Measurements from ENCODE around the gene SGMS1. TPM values are rescaled to one million over a fixed set of nuclear protein-coding genes. Genes with fewer than 3 reads are reported as not detected.

The SGMS1 gene
- total RNA-seq, 4 donors from 2014 or later: 64.3 to 132 (median 87.0) TPM

DNA sequence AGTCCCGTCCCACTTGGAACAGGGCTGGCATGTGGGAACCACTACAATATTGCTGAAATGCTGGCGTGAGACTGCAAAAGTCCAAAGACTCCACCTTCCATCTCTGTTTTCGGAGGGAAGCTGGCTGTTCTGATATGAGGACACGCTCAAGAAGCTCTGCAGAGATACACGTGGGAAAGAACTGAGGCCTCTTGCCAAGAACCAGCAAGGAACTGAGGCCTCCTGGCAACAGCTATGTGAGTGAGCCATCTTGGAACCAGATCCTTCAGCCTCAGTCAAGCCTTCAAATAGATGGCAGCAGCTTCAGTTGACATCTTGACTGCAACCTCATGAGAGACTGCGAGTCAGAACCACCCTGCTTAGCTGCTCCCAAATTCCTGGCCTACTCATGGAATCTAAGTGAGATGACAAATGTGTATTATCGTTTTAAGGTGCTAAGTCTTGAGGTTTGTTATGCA lies 30.8 kb downstream of the SGMS1 start:
- Histone ChIP-seq H3K36me3 (peaks cover 9 to 15% (median 12%) of the 10 kb centered on the region in 4 donors), H3K9me3 (no peaks in the 10 kb centered on the region), H3K4me3 (no peak overlapping the region), H3K4me1 (peaks cover 8 to 31% (median 19%) of the 10 kb centered on the region in 4 donors), H3K27ac (replicated peaks in 1 of 4) (no peak overlapping the region), H3K27me3 (no peaks in the 10 kb centered on the region)
- no peak for TF ChIP-seq EP300 (IDR thresholded peaks at IDR 0.05)
- TF ChIP-seq POLR2A (IDR thresholded peaks at IDR 0.05; ENCODE audit: low read depth): no peak
- no peak for TF ChIP-seq CTCF (IDR thresholded peaks at IDR 0.05)
- TF ChIP-seq POLR2AphosphoS5 (IDR thresholded peaks at IDR 0.05): no peak
- DNase-seq (ENCODE audit: extremely low spot score): no peak
- intact Hi-C loops (cut with DNase I): no loop called here
- WGBS: 91% methylated on average over 7 of the region's 7 CpGs

DNA sequence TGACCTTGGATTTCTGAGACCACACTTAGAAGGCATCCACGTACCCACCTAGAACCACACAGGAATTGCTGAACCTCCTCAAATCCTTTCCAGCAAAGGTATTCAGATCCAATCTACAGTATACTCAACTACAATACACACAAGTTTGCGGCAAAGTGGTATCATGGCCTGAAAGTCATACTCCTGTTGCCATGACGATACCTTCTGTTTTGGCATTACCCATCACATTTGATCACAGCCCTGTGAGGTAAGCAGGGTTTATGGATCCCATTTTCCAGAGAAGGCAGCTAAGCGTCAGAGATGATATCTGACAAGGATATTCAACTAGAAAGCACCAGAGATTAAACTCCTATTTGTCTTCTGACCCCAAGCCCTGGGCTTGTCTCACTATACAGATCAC lies 32.8 kb downstream of the SGMS1 start:
- intact Hi-C loops (cut with DNase I): no loop called here
- H3K36me3 ChIP-seq: peaks cover 9 to 18% (median 13%) of the 10 kb centered on the region in 4 donors
- H3K27ac ChIP-seq (replicated peaks in 1 of 4): no peak overlapping the region
- H3K4me1 ChIP-seq: peaks cover 7 to 20% (median 10%) of the 10 kb centered on the region in 4 donors
- TF ChIP-seq POLR2A (IDR thresholded peaks at IDR 0.05; ENCODE audit: low read depth) (no peak), EP300 (IDR thresholded peaks at IDR 0.05) (no peak), CTCF (IDR thresholded peaks at IDR 0.05) (no peak), POLR2AphosphoS5 (IDR thresholded peaks at IDR 0.05) (no peak)
- H3K27me3 ChIP-seq: no peaks in the 10 kb centered on the region
- DNase-seq (ENCODE audit: extremely low spot score): no peak
- no peaks in the 10 kb centered on the region for H3K9me3 ChIP-seq
- WGBS: 98% methylated on average over 4 of the region's 4 CpGs
- H3K4me3 ChIP-seq: no peak overlapping the region

DNA sequence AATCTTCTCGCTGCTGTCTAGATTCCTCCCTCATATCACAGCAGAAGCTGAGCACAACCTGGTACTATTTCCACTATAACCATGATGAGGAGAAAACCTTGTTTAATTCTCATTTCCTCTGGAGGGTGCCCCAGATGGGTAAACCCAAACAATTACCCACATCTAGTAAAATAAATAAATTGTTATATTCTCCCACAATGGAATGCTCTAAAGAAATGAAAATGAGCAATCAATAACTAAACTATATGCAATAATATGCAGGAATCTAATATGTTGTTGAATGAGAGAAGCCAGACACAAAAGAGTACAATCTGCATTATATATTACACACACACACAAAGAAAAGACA lies 37.0 kb downstream of the SGMS1 start:
- intact Hi-C loops (cut with DNase I): no loop called here
- 60% methylated on average over 1 of the region's 1 CpG for WGBS

DNA sequence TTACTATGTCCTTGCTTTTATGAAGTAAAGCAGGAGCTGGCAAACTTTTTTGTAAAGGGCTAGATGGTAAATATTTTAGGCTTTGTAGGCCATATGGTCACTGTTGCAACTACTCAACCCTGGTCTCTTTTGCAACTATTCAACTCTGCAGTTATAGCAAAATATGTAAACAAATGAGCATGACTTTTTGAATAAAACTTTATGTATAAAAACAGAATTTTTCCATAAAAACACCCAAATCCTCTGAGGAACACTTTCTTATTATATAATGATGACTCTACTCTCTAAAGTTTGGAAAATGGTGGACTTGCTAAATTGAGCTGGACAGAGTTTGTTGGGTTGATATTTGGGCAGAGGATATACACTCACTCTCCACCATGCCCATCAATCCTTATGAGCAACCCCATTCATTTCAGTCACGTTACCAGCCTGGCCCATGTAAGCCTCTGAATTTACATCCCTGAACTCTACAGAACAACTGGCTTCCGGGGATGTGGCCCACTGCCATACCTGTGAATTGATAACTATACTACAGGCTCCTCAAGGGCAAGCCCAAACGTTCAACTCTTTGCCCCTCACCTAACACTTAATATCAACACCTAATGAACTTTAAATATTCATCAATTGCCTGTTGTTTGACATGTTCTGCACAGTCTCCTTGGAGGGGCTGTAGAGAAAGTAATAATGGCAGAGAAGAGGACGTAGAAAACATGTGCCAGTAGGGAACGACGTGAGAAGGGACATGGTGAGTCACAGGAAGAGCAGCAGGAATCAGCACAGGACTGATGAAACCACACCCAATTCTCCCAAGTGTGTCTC lies 37.6 kb downstream of the SGMS1 start:
- H3K36me3 ChIP-seq: peaks cover 9 to 18% (median 13%) of the 10 kb centered on the region in 4 donors
- intact Hi-C loops (cut with DNase I): no loop called here
- peaks cover 6 to 20% (median 11%) of the 10 kb centered on the region in 4 donors for H3K4me1 ChIP-seq
- H3K4me3 ChIP-seq: no peak overlapping the region
- DNase-seq (ENCODE audit: extremely low spot score): no peak
- H3K27ac ChIP-seq (replicated peaks in 1 of 4): no peak overlapping the region
- 68% methylated on average over 6 of the region's 6 CpGs for WGBS
- H3K27me3 ChIP-seq: no peaks in the 10 kb centered on the region
- TF ChIP-seq POLR2AphosphoS5 (IDR thresholded peaks at IDR 0.05) (no peak), CTCF (IDR thresholded peaks at IDR 0.05) (no peak), EP300 (IDR thresholded peaks at IDR 0.05) (no peak), POLR2A (IDR thresholded peaks at IDR 0.05; ENCODE audit: low read depth) (no peak)
- no peaks in the 10 kb centered on the region for H3K9me3 ChIP-seq

More for the DNA sequence above, 37.0 kb downstream of the SGMS1 start:
- no peak overlapping the region for H3K4me3 ChIP-seq
- no peaks in the 10 kb centered on the region for H3K27me3 ChIP-seq
- TF ChIP-seq POLR2A (IDR thresholded peaks at IDR 0.05; ENCODE audit: low read depth): no peak
- TF ChIP-seq POLR2AphosphoS5 (IDR thresholded peaks at IDR 0.05): no peak
- no peak for TF ChIP-seq CTCF (IDR thresholded peaks at IDR 0.05)
- no peak for TF ChIP-seq EP300 (IDR thresholded peaks at IDR 0.05)
- H3K36me3 ChIP-seq: peaks cover 9 to 18% (median 13%) of the 10 kb centered on the region in 4 donors
- H3K9me3 ChIP-seq: no peaks in the 10 kb centered on the region
- peaks cover 6 to 14% (median 8%) of the 10 kb centered on the region in 4 donors for H3K4me1 ChIP-seq
- no peak for DNase-seq (ENCODE audit: extremely low spot score)
- H3K27ac ChIP-seq (replicated peaks in 1 of 4): no peak overlapping the region
